ENCODE data around the gene KAZN. TPM values are rescaled to one million over a fixed set of nuclear protein-coding genes. Genes with fewer than 3 reads are reported as not detected.

The KAZN gene
- total and polyA plus RNA-seq, 2 donors from 2014 or later: 17.4 to 60.8 TPM

- FAIRE-seq: no peak
- Histone ChIP-seq H3K36me3 (ENCODE audit: control insufficient read depth in 2 of 3, insufficient read depth in 3 of 3, low read length in 3 of 3) (no peaks in the 10 kb centered on the region), H3K27ac (ENCODE audit: low read depth in 2 of 2, low read length in 2 of 2) (no peak overlapping the region), H3K9me3 (ENCODE audit: control insufficient read depth in 2 of 3, insufficient read depth in 1 of 3, low read length in 3 of 3) (no peaks in the 10 kb centered on the region), H3K9ac (ENCODE audit: low read length in 3 of 3) (no peak overlapping the region), H3K4me1 (ENCODE audit: control insufficient read depth in 2 of 3, insufficient read depth in 2 of 3, low read depth in 1 of 3, low read length in 3 of 3) (no peaks in the 10 kb centered on the region), H3K27me3 (ENCODE audit: control insufficient read depth, insufficient read depth, low read length) (no peaks in the 10 kb centered on the region), H3K4me3 (ENCODE audit: low read length in 3 of 3) (no peak overlapping the region)
- DNase-seq: no peak
- intact Hi-C loops (cut with DNase I): no loop called here
- TF ChIP-seq CTCF (IDR thresholded peaks at IDR 0.05; ENCODE audit: borderline replicate concordance, extremely low read depth, insufficient read depth): no peak
These were observed 143.9 kb downstream of the KAZN start for GRCh38 chr1:14742181-14742980.

GRCh38 chr1:14743368-14743767 is 144.9 kb downstream of the KAZN start:
- Histone ChIP-seq H3K36me3 (ENCODE audit: control insufficient read depth in 2 of 3, insufficient read depth in 3 of 3, low read length in 3 of 3) (no peaks in the 10 kb centered on the region), H3K9me3 (ENCODE audit: control insufficient read depth in 2 of 3, insufficient read depth in 1 of 3, low read length in 3 of 3) (no peaks in the 10 kb centered on the region), H3K27ac (ENCODE audit: low read depth in 2 of 2, low read length in 2 of 2) (no peak overlapping the region), H3K4me1 (ENCODE audit: control insufficient read depth in 2 of 3, insufficient read depth in 2 of 3, low read depth in 1 of 3, low read length in 3 of 3) (no peaks in the 10 kb centered on the region), H3K27me3 (ENCODE audit: control insufficient read depth, insufficient read depth, low read length) (no peaks in the 10 kb centered on the region), H3K9ac (ENCODE audit: low read length in 3 of 3) (no peak overlapping the region), H3K4me3 (ENCODE audit: low read length in 3 of 3) (no peak overlapping the region)
- TF ChIP-seq CTCF (IDR thresholded peaks at IDR 0.05; ENCODE audit: borderline replicate concordance, extremely low read depth, insufficient read depth): no peak
- intact Hi-C loops (cut with DNase I): no loop called here
- no peak for FAIRE-seq
- DNase-seq: no peak

- H3K9ac ChIP-seq (ENCODE audit: low read length in 3 of 3): no peak overlapping the region
- no peak overlapping the region for H3K4me3 ChIP-seq (ENCODE audit: low read length in 3 of 3)
- FAIRE-seq (no peak), DNase-seq (no peak)
- no peak overlapping the region for H3K27ac ChIP-seq (ENCODE audit: low read depth in 2 of 2, low read length in 2 of 2)
- TF ChIP-seq CTCF (IDR thresholded peaks at IDR 0.05; ENCODE audit: borderline replicate concordance, extremely low read depth, insufficient read depth): no peak
- no peaks in the 10 kb centered on the region for H3K4me1 ChIP-seq (ENCODE audit: control insufficient read depth in 2 of 3, insufficient read depth in 2 of 3, low read depth in 1 of 3, low read length in 3 of 3)
- no peaks in the 10 kb centered on the region for H3K9me3 ChIP-seq (ENCODE audit: control insufficient read depth in 2 of 3, insufficient read depth in 1 of 3, low read length in 3 of 3)
- H3K36me3 ChIP-seq (ENCODE audit: control insufficient read depth in 2 of 3, insufficient read depth in 3 of 3, low read length in 3 of 3): no peaks in the 10 kb centered on the region
- intact Hi-C loops (cut with DNase I): no loop called here
- no peaks in the 10 kb centered on the region for H3K27me3 ChIP-seq (ENCODE audit: control insufficient read depth, insufficient read depth, low read length)
These were observed 146.7 kb downstream of the KAZN start for GRCh38 chr1:14745001-14745720.

All from kidney (tissue), 14 donors.